OCI-LY7 (cell line): ENCODE measurements around the gene HASPIN.
"Not testable (repeated sequence)": the region's sequence is repeated elsewhere in the genome, so short reads cannot be mapped to it uniquely, and the experiment has no call there.

Experiments
- EZH2phosphoT487 ChIP-seq: fragments of 200-600 bp; sonication (generic); IDR thresholded peaks from 2 replicates; pipeline ENCODE4 v1.6.1; 2018; ENCODE audit warnings: low read depth, borderline replicate concordance, mild to moderate bottlenecking, mixed run types, antibody characterized with exemption, low read length, moderate library complexity, mixed read lengths
- TF ChIP-seq, protein P1 (sequence below): fragments of 200-600 bp; sonication (generic); conservative IDR thresholded peaks from 2 replicates; pipeline ENCODE4 v1.5.1; 2014; ENCODE audit warnings: mild to moderate bottlenecking, antibody characterized with exemption, low read length, moderate library complexity, mixed read lengths

GRCh38 chr17:3705718-3705984 is 18.1 kb upstream of the HASPIN start:
- TF ChIP-seq, protein P1, sequence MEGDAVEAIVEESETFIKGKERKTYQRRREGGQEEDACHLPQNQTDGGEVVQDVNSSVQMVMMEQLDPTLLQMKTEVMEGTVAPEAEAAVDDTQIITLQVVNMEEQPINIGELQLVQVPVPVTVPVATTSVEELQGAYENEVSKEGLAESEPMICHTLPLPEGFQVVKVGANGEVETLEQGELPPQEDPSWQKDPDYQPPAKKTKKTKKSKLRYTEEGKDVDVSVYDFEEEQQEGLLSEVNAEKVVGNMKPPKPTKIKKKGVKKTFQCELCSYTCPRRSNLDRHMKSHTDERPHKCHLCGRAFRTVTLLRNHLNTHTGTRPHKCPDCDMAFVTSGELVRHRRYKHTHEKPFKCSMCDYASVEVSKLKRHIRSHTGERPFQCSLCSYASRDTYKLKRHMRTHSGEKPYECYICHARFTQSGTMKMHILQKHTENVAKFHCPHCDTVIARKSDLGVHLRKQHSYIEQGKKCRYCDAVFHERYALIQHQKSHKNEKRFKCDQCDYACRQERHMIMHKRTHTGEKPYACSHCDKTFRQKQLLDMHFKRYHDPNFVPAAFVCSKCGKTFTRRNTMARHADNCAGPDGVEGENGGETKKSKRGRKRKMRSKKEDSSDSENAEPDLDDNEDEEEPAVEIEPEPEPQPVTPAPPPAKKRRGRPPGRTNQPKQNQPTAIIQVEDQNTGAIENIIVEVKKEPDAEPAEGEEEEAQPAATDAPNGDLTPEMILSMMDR: not testable (repeated sequence)
- TF ChIP-seq EZH2phosphoT487: not testable (repeated sequence)
